GM23338 (cell line): ENCODE measurements around the gene KIF21A. TPM values are rescaled to one million over a fixed set of nuclear protein-coding genes. Genes with fewer than 3 reads are reported as not detected.

Source experiments
- ATAC-seq: fragments of 200-7000 bp; cut with Tn5 transposase; 3 replicates; pipeline ENCODE4 v1.9.1; 2020
- DNase-seq: peaks from one replicate; pipeline ENCODE4 v3.0.0-alpha.2; 2015; ENCODE audit warnings: low spot score
- H2AFZ ChIP-seq: fragments of 200-600 bp; sonication (generic); 2 replicates; pipeline ENCODE4 v1.8.0; 2016; ENCODE audit warnings: antibody characterized with exemption, mild to moderate bottlenecking, moderate library complexity
- H3F3A ChIP-seq: fragments of 200-600 bp; sonication (generic); replicated peaks from 2 replicates; pipeline ENCODE4 v1.8.0; 2017; ENCODE audit warnings: antibody characterized with exemption, mixed run types, low read depth
- H3K27ac ChIP-seq: fragments of 200-600 bp; sonication (generic); 2 replicates; pipeline ENCODE4 v1.6.1; 2016; ENCODE audit warnings: low read depth
- H3K27me3 ChIP-seq: fragments of 200-600 bp; sonication (generic); 2 replicates; pipeline ENCODE4 v1.8.0; 2016; ENCODE audit warnings: mild to moderate bottlenecking, mixed run types, moderate library complexity; ENCODE audit not compliant: insufficient read depth
- H3K36me3 ChIP-seq: fragments of 200-600 bp; sonication (generic); 2 replicates; pipeline ENCODE4 v1.8.0; 2016; ENCODE audit warnings: mild to moderate bottlenecking; ENCODE audit not compliant: insufficient read depth
- H3K4me1 ChIP-seq: fragments of 200-600 bp; sonication (generic); 2 replicates; pipeline ENCODE4 v1.8.0; 2016; ENCODE audit warnings: mild to moderate bottlenecking, moderate library complexity; ENCODE audit not compliant: insufficient read depth
- H3K4me2 ChIP-seq: fragments of 200-600 bp; sonication (generic); 2 replicates; pipeline ENCODE4 v1.7.1; 2017; ENCODE audit warnings: mixed run types
- H3K4me3 ChIP-seq: fragments of 200-600 bp; sonication (generic); 2 replicates; pipeline ENCODE4 v1.6.1; 2016; ENCODE audit warnings: mixed run types
- H3K79me2 ChIP-seq: fragments of 200-600 bp; sonication (generic); replicated peaks from 2 replicates; pipeline ENCODE4 v1.8.0; 2017; ENCODE audit warnings: mild to moderate bottlenecking; ENCODE audit not compliant: insufficient read depth
- H3K9me2 ChIP-seq: fragments of 200-600 bp; sonication (generic); 2 replicates; pipeline ENCODE4 v1.8.0; 2017; ENCODE audit not compliant: insufficient read depth
- H4K20me1 ChIP-seq: fragments of 200-600 bp; sonication (generic); replicated peaks from 2 replicates; pipeline ENCODE4 v1.8.0; 2017; ENCODE audit warnings: mild to moderate bottlenecking; ENCODE audit not compliant: insufficient read depth
- H3K27ac Mint-ChIP-seq: 2 replicates; pipeline ENCODE4 v1.8.0; 2020; ENCODE audit warnings: inconsistent platforms, mild to moderate bottlenecking, moderate library complexity, mixed read lengths
- H3K27me3 Mint-ChIP-seq: 3 replicates; pipeline ENCODE4 v1.8.0; 2022; ENCODE audit warnings: low read depth, mild to moderate bottlenecking, moderate library complexity, mixed read lengths, inconsistent platforms; ENCODE audit not compliant: insufficient read depth, poor library complexity
- H3K36me3 Mint-ChIP-seq: 3 replicates; pipeline ENCODE4 v1.8.0; 2021; ENCODE audit warnings: low read depth, mild to moderate bottlenecking, inconsistent platforms, moderate library complexity, mixed read lengths
- H3K4me1 Mint-ChIP-seq: 3 replicates; pipeline ENCODE4 v1.8.0; 2020; ENCODE audit warnings: mild to moderate bottlenecking, inconsistent platforms, mixed read lengths
- H3K4me3 Mint-ChIP-seq: 3 replicates; pipeline ENCODE4 v1.8.0; 2021; ENCODE audit warnings: moderate library complexity, mild to moderate bottlenecking, inconsistent platforms, mixed read lengths
- H3K9me3 Mint-ChIP-seq: 3 replicates; pipeline ENCODE4 v1.8.0; 2020; ENCODE audit warnings: moderate library complexity, mild to moderate bottlenecking, inconsistent platforms, mixed read lengths
- CREB1 ChIP-seq: fragments of 250-450 bp; sonication (Bioruptor Pico); IDR thresholded peaks from 2 replicates; pipeline ENCODE4 v1.5.0; 2020; ENCODE audit warnings: low read depth, mild to moderate bottlenecking, moderate library complexity
- CTCF ChIP-seq, 2 experiments: fragments of 200-600 bp in 1 of 2; sonication (generic) in 1 of 2; conservative IDR thresholded peaks; 2 replicates each; pipeline versions ENCODE4 v1.5.1 to v1.6.1; 2016 to 2017; ENCODE audit warnings: antibody characterized with exemption in 2 of 2, low read depth in 2 of 2, mild to moderate bottlenecking in 2 of 2, moderate library complexity in 1 of 2
- ETS1 ChIP-seq: IDR thresholded peaks from 2 replicates; pipeline ENCODE4 v1.6.1; 2016; ENCODE audit warnings: antibody characterized with exemption
- EZH2 ChIP-seq: fragments of 200-600 bp; sonication (generic); IDR thresholded peaks from one replicate; pipeline ENCODE4 v1.8.0; 2017; ENCODE audit warnings: antibody characterized with exemption, mild to moderate bottlenecking, low read depth; ENCODE audit not compliant: unreplicated experiment
- EZH2phosphoT487 ChIP-seq: fragments of 200-600 bp; sonication (generic); IDR thresholded peaks from one replicate; pipeline ENCODE4 v1.8.1; 2018; ENCODE audit warnings: antibody characterized with exemption; ENCODE audit not compliant: unreplicated experiment
- JUNB ChIP-seq: IDR thresholded peaks from one replicate; pipeline ENCODE4 v1.6.1; 2016; ENCODE audit warnings: antibody characterized with exemption; ENCODE audit not compliant: unreplicated experiment
- NANOG ChIP-seq: IDR thresholded peaks from 2 replicates; pipeline ENCODE4 v1.6.1; 2016; ENCODE audit warnings: antibody characterized with exemption, borderline replicate concordance
- POLR2AphosphoS5 ChIP-seq: IDR thresholded peaks from 2 replicates; pipeline ENCODE4 v1.6.1; 2016; ENCODE audit warnings: antibody characterized with exemption, low read depth
- REST ChIP-seq: IDR thresholded peaks from one replicate; pipeline ENCODE4 v1.6.1; 2018; ENCODE audit warnings: antibody characterized with exemption; ENCODE audit not compliant: unreplicated experiment
- STAT1 ChIP-seq: IDR thresholded peaks from one replicate; pipeline ENCODE4 v1.6.1; 2016; ENCODE audit warnings: antibody characterized with exemption; ENCODE audit not compliant: unreplicated experiment
- ZNF114 ChIP-seq: fragments of 250-450 bp; sonication (Bioruptor Pico); IDR thresholded peaks from 2 replicates; pipeline ENCODE4 v1.5.0; 2020; ENCODE audit warnings: mild to moderate bottlenecking, moderate library complexity
- ZNF331 ChIP-seq: fragments of 250-450 bp; sonication (Bioruptor Pico); IDR thresholded peaks from 2 replicates; pipeline ENCODE4 v1.5.0; 2020; ENCODE audit warnings: low read depth, mild to moderate bottlenecking, moderate library complexity
- ZNF462 ChIP-seq: fragments of 250-450 bp; sonication (Bioruptor Pico); IDR thresholded peaks from 2 replicates; pipeline ENCODE4 v1.5.0; 2020; ENCODE audit warnings: mild to moderate bottlenecking, moderate library complexity
- polyA plus RNA-seq: library from polyadenylated mRNA; unstranded; fragments of >200 nt; fragmentation: Nextera tagmentation; extraction: Ambion mirVana; gene quantifications from 2 replicates; pipeline ENCODE4 v1.2.1, GENCODE V29; 2016
- total RNA-seq: library from RNA; depleted of rRNA; stranded (reverse); fragments of >200 nt; shearing (Covaris generic); gene quantifications from 2 replicates; pipeline ENCODE4 v1.2.3, GENCODE V29; 2014

KIF21A gene
- total and polyA plus RNA-seq, 2 experiments from 2014 or later = 28.8 to 32.0 TPM

- Mint-ChIP-seq H3K4me3 (no peak overlapping the region), H3K4me1 (no peaks in the 10 kb centered on the region), H3K27me3 (peaks cover 1% of the 10 kb centered on the region), H3K27ac (no peak overlapping the region), H3K9me3 (no peaks in the 10 kb centered on the region), H3K36me3 (peaks cover 30% of the 10 kb centered on the region)
- Histone ChIP-seq H3K4me1 (no peaks in the 10 kb centered on the region), H3K27ac (no peak overlapping the region), H3K79me2 (no peaks in the 10 kb centered on the region), H3K4me2 (no peak overlapping the region), H3K9me2 (no peaks in the 10 kb centered on the region), H3K27me3 (no peaks in the 10 kb centered on the region), H4K20me1 (no peaks in the 10 kb centered on the region), H3F3A (no peaks in the 10 kb centered on the region), H3K36me3 (no peaks in the 10 kb centered on the region), H3K4me3 (no peak overlapping the region), H2AFZ (no peak overlapping the region)
- TF ChIP-seq ZNF114 (CRISPR knock-in tag) (no peak), POLR2AphosphoS5 (no peak), REST (no peak), NANOG (no peak), EZH2phosphoT487 (no peak), STAT1 (no peak), ETS1 (no peak), ZNF331 (CRISPR knock-in tag) (no peak), CTCF (conservative IDR thresholded peaks at IDR 0.05; ENCODE audit: low read depth in 2 of 2) (no peak), CREB1 (CRISPR knock-in tag) (no peak), EZH2 (no peak), JUNB (no peak), ZNF462 (no peak)
- ATAC-seq = no peak
- no peak for DNase-seq
Measured at GRCh38 chr12:39357041-39357440, 85.9 kb downstream of the KIF21A start.
